Right atrium auricular region (tissue), 2 donors: ENCODE measurements around the gene GAPT. TPM values are rescaled to one million over a fixed set of nuclear protein-coding genes. Genes with fewer than 3 reads are reported as not detected.

ENCODE experiments used
- DNase-seq: peaks from one replicate; pipeline ENCODE4 v3.0.0-alpha.2; 2019; ENCODE audit warnings: low spot score
- H3K27ac ChIP-seq, 2 donors: fragments of 200-600 bp; sonication (generic); 1 replicate in 1 of 2; 2 replicates in 1 of 2; pipeline ENCODE4 v1.5.1; 2016 to 2019
- H3K27me3 ChIP-seq, 2 donors: fragments of 200-600 bp; sonication (generic); one replicate each; pipeline versions ENCODE4 v1.5.1 to v1.6.0; 2017 to 2019
- H3K36me3 ChIP-seq: fragments of 200-600 bp; sonication (generic); one replicate; pipeline ENCODE4 v1.5.1; 2016
- H3K4me1 ChIP-seq, 2 donors: fragments of 200-600 bp; sonication (generic); one replicate each; pipeline versions ENCODE4 v1.5.1 to v1.6.0; 2017 to 2019
- H3K4me3 ChIP-seq, 2 donors: fragments of 200-600 bp; sonication (generic); 1 replicate in 1 of 2; 2 replicates in 1 of 2; pipeline ENCODE4 v1.5.1; 2017 to 2019; ENCODE audit warnings: mild to moderate bottlenecking in 1 of 2, moderate library complexity in 1 of 2
- H3K9me3 ChIP-seq, 2 donors: fragments of 200-600 bp; sonication (generic); one replicate each; pipeline ENCODE4 v1.5.1; 2019
- CTCF ChIP-seq, 2 donors: fragments of 200-600 bp; sonication (generic); IDR thresholded peaks; one replicate each; pipeline ENCODE4 v1.5.1; 2019; ENCODE audit warnings: antibody characterized with exemption in 2 of 2
- total RNA-seq, 2 donors: library from RNA; depleted of rRNA; stranded (reverse); fragments of >200 nt; gene quantifications; one replicate each; pipeline ENCODE4 v1.1.0, GENCODE V29; 2016

The GAPT gene
- total RNA-seq, 2 donors from 2014 or later: 0.20 TPM; not detected in 1

GRCh38 chr5:58458743-58459145, 32.5 kb upstream of the GAPT start:
- Histone ChIP-seq H3K4me3 (peak overlapping the region; percentile 86 to 97), H3K4me1 (peaks cover 0 to 35% of the 10 kb centered on the region in 2 donors), H3K9me3 (no peaks in the 10 kb centered on the region), H3K36me3 (peaks cover 48% of the 10 kb centered on the region), H3K27ac (peak overlapping the region; percentile 99), H3K27me3 (no peaks in the 10 kb centered on the region)
- TF ChIP-seq CTCF (IDR thresholded peaks at IDR 0.05): no peak
- DNase-seq: no peak

- Histone ChIP-seq H3K9me3 (no peaks in the 10 kb centered on the region), H3K27ac (peak overlapping the region; percentile 99), H3K36me3 (peaks cover 42% of the 10 kb centered on the region), H3K27me3 (no peaks in the 10 kb centered on the region), H3K4me3 (peak overlapping the region; percentile 86 to 97), H3K4me1 (peaks cover 0 to 29% of the 10 kb centered on the region in 2 donors)
- DNase-seq: no peak
- no peak for TF ChIP-seq CTCF (IDR thresholded peaks at IDR 0.05)
These were observed 31.9 kb upstream of the GAPT start for GRCh38 chr5:58459146-58460001.

GRCh38 chr5:58460002-58460731, 31.1 kb upstream of the GAPT start, which contains the start of gene PLK2:
TSS of gene PLK2 (minus strand) at chr5:58460086. CDS start at chr5:58459959, 127 bp downstream.
- peak within 1 kb of the TSS; percentile 99 for H3K27ac ChIP-seq

GRCh38 chr5:58460732-58461286, 30.4 kb upstream of the GAPT start:
- Histone ChIP-seq H3K9me3 (no peaks in the 10 kb centered on the region), H3K4me3 (peak overlapping the region; percentile 86 to 97), H3K4me1 (peaks cover 0 to 16% of the 10 kb centered on the region in 2 donors), H3K27me3 (no peaks in the 10 kb centered on the region), H3K36me3 (peaks cover 28% of the 10 kb centered on the region), H3K27ac (peak overlapping the region; percentile 99)
- peak; percentile 35 to 78 for TF ChIP-seq CTCF (IDR thresholded peaks at IDR 0.05)
- DNase-seq: peak; percentile 93

More at GRCh38 chr5:58460002-58460731, 31.1 kb upstream of the GAPT start, which contains the start of gene PLK2:
- Histone ChIP-seq H3K4me1 (peaks cover 0 to 21% of the 10 kb centered on the region in 2 donors), H3K4me3 (peak within 1 kb of the TSS; percentile 86 to 97), H3K36me3 (peaks cover 34% of the 10 kb centered on the region), H3K9me3 (no peaks in the 10 kb centered on the region), H3K27me3 (no peaks in the 10 kb centered on the region)
- DNase-seq: peak; percentile 98
- TF ChIP-seq CTCF (IDR thresholded peaks at IDR 0.05): peak; percentile 16 to 34

GRCh38 chr5:58462154-58462553, 29.1 kb upstream of the GAPT start:
- Histone ChIP-seq H3K27me3 (no peaks in the 10 kb centered on the region), H3K4me3 (no peak overlapping the region), H3K4me1 (peaks cover 0 to 3% of the 10 kb centered on the region in 2 donors), H3K27ac (no peak overlapping the region), H3K36me3 (peaks cover 14% of the 10 kb centered on the region), H3K9me3 (no peaks in the 10 kb centered on the region)
- DNase-seq: no peak
- no peak for TF ChIP-seq CTCF (IDR thresholded peaks at IDR 0.05)
